ENCODE measurements around the gene ASCC2. TPM values are rescaled to one million over a fixed set of nuclear protein-coding genes. Genes with fewer than 3 reads are reported as not detected.

Gene ASCC2
- total and polyA plus RNA-seq, 4 donors = 34.6 to 43.7 (median 38.7) TPM

DNA sequence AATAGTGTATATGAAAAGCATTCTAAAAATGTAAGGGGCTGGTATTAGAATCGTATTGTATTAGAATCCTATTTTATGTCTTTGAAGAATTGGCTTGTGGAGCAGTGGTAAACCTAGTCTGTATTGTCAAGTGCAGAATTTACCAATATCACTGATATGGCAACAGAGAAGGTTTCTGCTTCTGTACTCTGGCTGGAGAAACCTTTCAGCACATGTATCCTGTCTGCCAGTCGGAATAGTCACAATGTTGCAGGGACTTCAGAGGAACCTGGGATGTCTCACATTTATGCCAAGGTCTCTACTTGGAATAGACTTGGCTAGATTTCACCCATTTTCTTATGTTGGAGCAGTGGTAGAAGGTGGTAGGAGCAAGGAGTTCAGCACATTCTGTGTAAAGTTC is 49.3 kb upstream of the ASCC2 start:
- H3K27me3 ChIP-seq (ENCODE audit: control insufficient read depth in 4 of 4, insufficient read depth in 4 of 4, low read length in 3 of 4) = no peaks in the 10 kb centered on the region
- H3K9ac ChIP-seq (ENCODE audit: low read depth in 1 of 2, low read length in 2 of 2) = no peak overlapping the region
- no peak overlapping the region for H3K4me3 ChIP-seq (ENCODE audit: low read depth in 1 of 3, low read length in 3 of 3)
- WGBS = 60% methylated on average over 2 of the region's 2 CpGs
- no peak for DNase-seq (ENCODE audit: low spot score)
- no peaks in the 10 kb centered on the region for H3K9me3 ChIP-seq (ENCODE audit: control insufficient read depth in 4 of 4, low read length in 3 of 4)
- H3K4me1 ChIP-seq (ENCODE audit: control insufficient read depth in 4 of 4, insufficient read depth in 4 of 4, low read length in 3 of 4) = peaks cover 7 to 23% (median 12%) of the 10 kb centered on the region in 4 donors
- TF ChIP-seq RXRA (IDR thresholded peaks at IDR 0.05) = no peak
- no peak overlapping the region for H3K27ac ChIP-seq (ENCODE audit: low read depth in 1 of 2, low read length in 2 of 2)
- H3K36me3 ChIP-seq (ENCODE audit: control insufficient read depth in 4 of 4, insufficient read depth in 3 of 4, low read depth in 1 of 4, low read length in 3 of 4) = no peaks in the 10 kb centered on the region

DNA sequence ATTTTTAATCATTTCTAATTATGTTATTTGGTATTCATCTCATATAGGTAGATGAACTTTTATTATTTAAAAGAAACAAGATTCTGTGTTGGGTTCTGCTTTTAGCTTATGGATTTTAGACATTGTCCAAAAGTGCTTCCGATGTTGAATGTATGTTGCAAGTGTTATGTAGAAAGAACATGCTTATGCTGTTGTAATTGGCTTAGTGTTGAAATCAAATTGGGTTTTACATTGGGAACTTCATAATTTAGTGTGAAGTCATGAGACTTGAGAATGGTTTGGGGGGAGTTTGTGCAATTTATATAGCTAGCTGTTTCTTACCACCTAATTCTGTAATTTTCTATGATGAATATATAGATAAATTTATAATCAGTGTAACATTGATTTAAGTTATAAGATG is 48.5 kb upstream of the ASCC2 start:
- WGBS = 71% methylated on average over 1 of the region's 1 CpG
- no peaks in the 10 kb centered on the region for H3K27me3 ChIP-seq (ENCODE audit: control insufficient read depth in 4 of 4, insufficient read depth in 4 of 4, low read length in 3 of 4)
- DNase-seq (ENCODE audit: low spot score) = no peak
- H3K36me3 ChIP-seq (ENCODE audit: control insufficient read depth in 4 of 4, insufficient read depth in 3 of 4, low read depth in 1 of 4, low read length in 3 of 4) = no peaks in the 10 kb centered on the region
- no peak overlapping the region for H3K4me3 ChIP-seq (ENCODE audit: low read depth in 1 of 3, low read length in 3 of 3)
- peaks cover 7 to 23% (median 12%) of the 10 kb centered on the region in 4 donors for H3K4me1 ChIP-seq (ENCODE audit: control insufficient read depth in 4 of 4, insufficient read depth in 4 of 4, low read length in 3 of 4)
- no peak overlapping the region for H3K27ac ChIP-seq (ENCODE audit: low read depth in 1 of 2, low read length in 2 of 2)
- no peak for TF ChIP-seq RXRA (IDR thresholded peaks at IDR 0.05)
- TF ChIP-seq GABPA (IDR thresholded peaks at IDR 0.05 in 1 of 2, conservative IDR thresholded peaks at IDR 0.05 in 1 of 2) = no peak
- TF ChIP-seq SP1 (IDR thresholded peaks at IDR 0.05) = no peak
- TF ChIP-seq, protein P1, sequence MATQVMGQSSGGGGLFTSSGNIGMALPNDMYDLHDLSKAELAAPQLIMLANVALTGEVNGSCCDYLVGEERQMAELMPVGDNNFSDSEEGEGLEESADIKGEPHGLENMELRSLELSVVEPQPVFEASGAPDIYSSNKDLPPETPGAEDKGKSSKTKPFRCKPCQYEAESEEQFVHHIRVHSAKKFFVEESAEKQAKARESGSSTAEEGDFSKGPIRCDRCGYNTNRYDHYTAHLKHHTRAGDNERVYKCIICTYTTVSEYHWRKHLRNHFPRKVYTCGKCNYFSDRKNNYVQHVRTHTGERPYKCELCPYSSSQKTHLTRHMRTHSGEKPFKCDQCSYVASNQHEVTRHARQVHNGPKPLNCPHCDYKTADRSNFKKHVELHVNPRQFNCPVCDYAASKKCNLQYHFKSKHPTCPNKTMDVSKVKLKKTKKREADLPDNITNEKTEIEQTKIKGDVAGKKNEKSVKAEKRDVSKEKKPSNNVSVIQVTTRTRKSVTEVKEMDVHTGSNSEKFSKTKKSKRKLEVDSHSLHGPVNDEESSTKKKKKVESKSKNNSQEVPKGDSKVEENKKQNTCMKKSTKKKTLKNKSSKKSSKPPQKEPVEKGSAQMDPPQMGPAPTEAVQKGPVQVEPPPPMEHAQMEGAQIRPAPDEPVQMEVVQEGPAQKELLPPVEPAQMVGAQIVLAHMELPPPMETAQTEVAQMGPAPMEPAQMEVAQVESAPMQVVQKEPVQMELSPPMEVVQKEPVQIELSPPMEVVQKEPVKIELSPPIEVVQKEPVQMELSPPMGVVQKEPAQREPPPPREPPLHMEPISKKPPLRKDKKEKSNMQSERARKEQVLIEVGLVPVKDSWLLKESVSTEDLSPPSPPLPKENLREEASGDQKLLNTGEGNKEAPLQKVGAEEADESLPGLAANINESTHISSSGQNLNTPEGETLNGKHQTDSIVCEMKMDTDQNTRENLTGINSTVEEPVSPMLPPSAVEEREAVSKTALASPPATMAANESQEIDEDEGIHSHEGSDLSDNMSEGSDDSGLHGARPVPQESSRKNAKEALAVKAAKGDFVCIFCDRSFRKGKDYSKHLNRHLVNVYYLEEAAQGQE (IDR thresholded peaks at IDR 0.05) = no peak
- TF ChIP-seq JUND (IDR thresholded peaks at IDR 0.05) = no peak
- TF ChIP-seq, protein P2, sequence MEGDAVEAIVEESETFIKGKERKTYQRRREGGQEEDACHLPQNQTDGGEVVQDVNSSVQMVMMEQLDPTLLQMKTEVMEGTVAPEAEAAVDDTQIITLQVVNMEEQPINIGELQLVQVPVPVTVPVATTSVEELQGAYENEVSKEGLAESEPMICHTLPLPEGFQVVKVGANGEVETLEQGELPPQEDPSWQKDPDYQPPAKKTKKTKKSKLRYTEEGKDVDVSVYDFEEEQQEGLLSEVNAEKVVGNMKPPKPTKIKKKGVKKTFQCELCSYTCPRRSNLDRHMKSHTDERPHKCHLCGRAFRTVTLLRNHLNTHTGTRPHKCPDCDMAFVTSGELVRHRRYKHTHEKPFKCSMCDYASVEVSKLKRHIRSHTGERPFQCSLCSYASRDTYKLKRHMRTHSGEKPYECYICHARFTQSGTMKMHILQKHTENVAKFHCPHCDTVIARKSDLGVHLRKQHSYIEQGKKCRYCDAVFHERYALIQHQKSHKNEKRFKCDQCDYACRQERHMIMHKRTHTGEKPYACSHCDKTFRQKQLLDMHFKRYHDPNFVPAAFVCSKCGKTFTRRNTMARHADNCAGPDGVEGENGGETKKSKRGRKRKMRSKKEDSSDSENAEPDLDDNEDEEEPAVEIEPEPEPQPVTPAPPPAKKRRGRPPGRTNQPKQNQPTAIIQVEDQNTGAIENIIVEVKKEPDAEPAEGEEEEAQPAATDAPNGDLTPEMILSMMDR (IDR thresholded peaks at IDR 0.05; ENCODE audit: low read depth, low read length, missing input control) = no peak
- TF ChIP-seq EGR1 (IDR thresholded peaks at IDR 0.05; ENCODE audit: low read depth in 2 of 2) = no peak
- TF ChIP-seq TAF1 (conservative IDR thresholded peaks at IDR 0.05) = no peak
- TF ChIP-seq FOXA2 (IDR thresholded peaks at IDR 0.05) = no peak
- TF ChIP-seq YY1 (IDR thresholded peaks at IDR 0.05) = no peak
- no peak for TF ChIP-seq RAD21 (IDR thresholded peaks at IDR 0.05)
- TF ChIP-seq, protein P3, sequence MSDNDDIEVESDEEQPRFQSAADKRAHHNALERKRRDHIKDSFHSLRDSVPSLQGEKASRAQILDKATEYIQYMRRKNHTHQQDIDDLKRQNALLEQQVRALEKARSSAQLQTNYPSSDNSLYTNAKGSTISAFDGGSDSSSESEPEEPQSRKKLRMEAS (IDR thresholded peaks at IDR 0.05) = no peak
- TF ChIP-seq, protein P4, sequence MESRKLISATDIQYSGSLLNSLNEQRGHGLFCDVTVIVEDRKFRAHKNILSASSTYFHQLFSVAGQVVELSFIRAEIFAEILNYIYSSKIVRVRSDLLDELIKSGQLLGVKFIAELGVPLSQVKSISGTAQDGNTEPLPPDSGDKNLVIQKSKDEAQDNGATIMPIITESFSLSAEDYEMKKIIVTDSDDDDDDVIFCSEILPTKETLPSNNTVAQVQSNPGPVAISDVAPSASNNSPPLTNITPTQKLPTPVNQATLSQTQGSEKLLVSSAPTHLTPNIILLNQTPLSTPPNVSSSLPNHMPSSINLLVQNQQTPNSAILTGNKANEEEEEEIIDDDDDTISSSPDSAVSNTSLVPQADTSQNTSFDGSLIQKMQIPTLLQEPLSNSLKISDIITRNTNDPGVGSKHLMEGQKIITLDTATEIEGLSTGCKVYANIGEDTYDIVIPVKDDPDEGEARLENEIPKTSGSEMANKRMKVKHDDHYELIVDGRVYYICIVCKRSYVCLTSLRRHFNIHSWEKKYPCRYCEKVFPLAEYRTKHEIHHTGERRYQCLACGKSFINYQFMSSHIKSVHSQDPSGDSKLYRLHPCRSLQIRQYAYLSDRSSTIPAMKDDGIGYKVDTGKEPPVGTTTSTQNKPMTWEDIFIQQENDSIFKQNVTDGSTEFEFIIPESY (IDR thresholded peaks at IDR 0.05) = no peak
- H3K9me3 ChIP-seq (ENCODE audit: control insufficient read depth in 4 of 4, low read length in 3 of 4) = no peaks in the 10 kb centered on the region
- H3K9ac ChIP-seq (ENCODE audit: low read depth in 1 of 2, low read length in 2 of 2) = no peak overlapping the region
